RWPE2 (cell line): ENCODE data around the gene VEGFA.

ENCODE experiments used
- ATAC-seq: fragments of 200-7000 bp; cut with Tn5 transposase; 3 replicates; pipeline ENCODE4 v1.9.1; 2021; ENCODE audit warnings: low read depth
- DNase-seq: peaks from one replicate; pipeline ENCODE4 v3.0.0-alpha.2; 2020; ENCODE audit warnings: low spot score
- H3K27ac ChIP-seq: fragments of 450-650 bp; 2 replicates; pipeline ENCODE4 v1.5.1; 2017; ENCODE audit warnings: mild to moderate bottlenecking; ENCODE audit not compliant: poor library complexity, severe bottlenecking
- H3K27me3 ChIP-seq: fragments of 250-450 bp; sonication (Bioruptor Pico); 2 replicates; pipeline ENCODE4 v1.5.1; 2021; ENCODE audit warnings: mild to moderate bottlenecking, moderate library complexity; ENCODE audit not compliant: insufficient read depth, poor library complexity, severe bottlenecking
- H3K36me3 ChIP-seq: fragments of 250-450 bp; sonication (Bioruptor Pico); 2 replicates; pipeline ENCODE4 v1.5.1; 2020; ENCODE audit warnings: low read depth, mild to moderate bottlenecking, moderate library complexity
- H3K4me1 ChIP-seq: fragments of 250-450 bp; sonication (Bioruptor Pico); 2 replicates; pipeline ENCODE4 v1.5.1; 2021; ENCODE audit warnings: mild to moderate bottlenecking, moderate library complexity; ENCODE audit not compliant: insufficient read depth, poor library complexity, severe bottlenecking
- H3K4me3 ChIP-seq: fragments of 250-450 bp; sonication (Bioruptor Pico); 2 replicates; pipeline ENCODE4 v1.5.1; 2021; ENCODE audit warnings: mild to moderate bottlenecking, moderate library complexity; ENCODE audit not compliant: severe bottlenecking
- H3K9me3 ChIP-seq: fragments of 250-450 bp; sonication (Bioruptor Pico); 2 replicates; pipeline ENCODE4 v1.5.1; 2021; ENCODE audit warnings: mild to moderate bottlenecking, moderate library complexity; ENCODE audit not compliant: severe bottlenecking
- TF ChIP-seq, protein P1 (sequence below): fragments of 450-650 bp; IDR thresholded peaks from one replicate; pipeline ENCODE4 v1.5.1; 2017; ENCODE audit warnings: mild to moderate bottlenecking, moderate library complexity; ENCODE audit not compliant: poor library complexity, severe bottlenecking

VEGFA gene

DNA sequence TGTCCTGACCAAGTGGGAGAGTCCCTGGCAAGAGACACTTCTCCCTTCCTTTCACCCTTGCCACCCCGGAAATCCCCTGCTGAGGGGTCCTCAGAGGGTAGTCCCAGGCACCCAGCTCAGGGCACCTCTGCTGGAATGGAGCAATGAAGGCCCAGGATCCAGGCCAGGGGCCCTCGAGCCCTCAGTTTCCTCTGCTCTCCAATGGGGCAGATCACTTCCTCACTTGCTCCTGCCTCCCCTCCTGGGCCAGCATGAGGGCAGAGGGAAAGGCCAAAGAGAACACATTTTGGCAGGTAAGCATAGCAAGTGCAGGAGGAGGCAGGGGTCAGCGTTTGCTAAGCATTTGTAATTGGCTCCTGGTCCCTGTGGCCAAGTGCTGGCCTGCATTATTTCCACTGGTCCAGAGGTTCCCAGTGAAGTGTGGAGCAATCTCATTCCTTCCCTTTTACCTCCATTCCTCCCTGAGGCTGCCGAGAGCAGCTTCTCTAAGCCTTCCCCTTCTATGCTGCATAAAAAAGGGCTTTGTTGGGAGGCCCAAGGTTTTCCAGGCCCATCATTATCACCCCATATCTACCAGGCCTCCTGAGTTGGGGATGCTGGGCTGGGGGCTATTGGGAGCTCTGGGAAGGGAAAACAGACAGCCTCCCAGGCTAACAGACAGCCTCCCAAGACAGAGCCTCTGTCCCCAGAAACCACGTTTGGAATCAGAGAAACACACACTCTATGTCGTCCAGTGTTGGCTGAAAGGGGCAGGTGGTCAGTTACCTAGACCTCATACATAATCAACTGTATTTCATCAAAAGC, 28.8 kb upstream of the VEGFA start:
- H3K27me3 ChIP-seq, result no peaks in the 10 kb centered on the region
- ATAC-seq (no peak), DNase-seq (peak; percentile 38)
- no peaks in the 10 kb centered on the region for H3K36me3 ChIP-seq
- TF ChIP-seq, protein P1, sequence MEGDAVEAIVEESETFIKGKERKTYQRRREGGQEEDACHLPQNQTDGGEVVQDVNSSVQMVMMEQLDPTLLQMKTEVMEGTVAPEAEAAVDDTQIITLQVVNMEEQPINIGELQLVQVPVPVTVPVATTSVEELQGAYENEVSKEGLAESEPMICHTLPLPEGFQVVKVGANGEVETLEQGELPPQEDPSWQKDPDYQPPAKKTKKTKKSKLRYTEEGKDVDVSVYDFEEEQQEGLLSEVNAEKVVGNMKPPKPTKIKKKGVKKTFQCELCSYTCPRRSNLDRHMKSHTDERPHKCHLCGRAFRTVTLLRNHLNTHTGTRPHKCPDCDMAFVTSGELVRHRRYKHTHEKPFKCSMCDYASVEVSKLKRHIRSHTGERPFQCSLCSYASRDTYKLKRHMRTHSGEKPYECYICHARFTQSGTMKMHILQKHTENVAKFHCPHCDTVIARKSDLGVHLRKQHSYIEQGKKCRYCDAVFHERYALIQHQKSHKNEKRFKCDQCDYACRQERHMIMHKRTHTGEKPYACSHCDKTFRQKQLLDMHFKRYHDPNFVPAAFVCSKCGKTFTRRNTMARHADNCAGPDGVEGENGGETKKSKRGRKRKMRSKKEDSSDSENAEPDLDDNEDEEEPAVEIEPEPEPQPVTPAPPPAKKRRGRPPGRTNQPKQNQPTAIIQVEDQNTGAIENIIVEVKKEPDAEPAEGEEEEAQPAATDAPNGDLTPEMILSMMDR, result no peak
- H3K4me3 ChIP-seq, result no peak overlapping the region
- H3K27ac ChIP-seq, result no peak overlapping the region
- H3K4me1 ChIP-seq, result peaks cover 22% of the 10 kb centered on the region
- H3K9me3 ChIP-seq, result no peaks in the 10 kb centered on the region

DNA sequence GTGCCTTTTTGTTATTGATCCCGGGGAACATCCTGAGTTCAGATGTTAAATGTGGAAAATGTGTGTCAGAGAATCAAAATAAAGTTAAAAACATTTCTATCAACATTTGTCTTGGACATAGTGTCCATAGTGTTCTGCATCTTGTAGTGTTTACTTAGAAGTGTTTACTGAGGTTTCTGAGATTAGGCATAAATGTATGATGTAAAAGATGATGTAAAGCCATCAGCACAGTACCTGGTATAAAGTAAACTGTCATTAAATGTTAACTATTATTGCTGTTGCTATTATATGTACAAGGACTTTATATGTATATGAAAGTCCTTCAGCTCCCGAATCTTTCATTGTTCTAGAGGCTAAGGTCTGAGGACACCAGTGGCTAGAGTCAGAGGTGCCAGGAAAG, 28.2 kb upstream of the VEGFA start:
- no peaks in the 10 kb centered on the region for H3K9me3 ChIP-seq

DNA sequence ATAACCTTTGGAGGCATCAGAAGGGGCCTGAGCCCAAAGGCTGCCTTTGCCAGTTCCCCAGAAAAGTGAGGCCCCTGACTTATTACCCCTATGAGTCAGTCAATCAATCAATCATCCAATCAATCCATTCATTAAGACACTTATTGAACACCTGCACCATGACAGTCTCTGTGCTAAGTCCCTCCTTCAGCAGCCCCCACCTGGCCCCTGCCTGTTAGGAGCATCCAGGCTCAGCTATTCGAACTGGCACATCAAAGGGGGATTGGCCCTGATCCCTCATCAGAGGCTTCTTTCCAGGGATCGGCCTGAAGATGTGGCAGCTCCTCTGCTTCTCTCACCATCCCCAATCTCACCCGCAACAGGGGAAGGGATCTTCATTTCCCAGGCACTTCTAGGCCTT, 27.7 kb upstream of the VEGFA start:
- Histone ChIP-seq H3K9me3 (no peaks in the 10 kb centered on the region), H3K4me1 (peaks cover 12% of the 10 kb centered on the region), H3K27ac (no peak overlapping the region), H3K4me3 (no peak overlapping the region), H3K27me3 (no peaks in the 10 kb centered on the region), H3K36me3 (no peaks in the 10 kb centered on the region)
- DNase-seq, result peak; percentile 9
- no peak for ATAC-seq
- TF ChIP-seq, protein P1, result no peak

More for the DNA sequence above, 28.2 kb upstream of the VEGFA start:
- H3K27ac ChIP-seq, result no peak overlapping the region
- H3K4me1 ChIP-seq, result peaks cover 16% of the 10 kb centered on the region
- no peak overlapping the region for H3K4me3 ChIP-seq
- DNase-seq (no peak), ATAC-seq (no peak)
- TF ChIP-seq, protein P1, result no peak
- no peaks in the 10 kb centered on the region for H3K27me3 ChIP-seq
- no peaks in the 10 kb centered on the region for H3K36me3 ChIP-seq

DNA sequence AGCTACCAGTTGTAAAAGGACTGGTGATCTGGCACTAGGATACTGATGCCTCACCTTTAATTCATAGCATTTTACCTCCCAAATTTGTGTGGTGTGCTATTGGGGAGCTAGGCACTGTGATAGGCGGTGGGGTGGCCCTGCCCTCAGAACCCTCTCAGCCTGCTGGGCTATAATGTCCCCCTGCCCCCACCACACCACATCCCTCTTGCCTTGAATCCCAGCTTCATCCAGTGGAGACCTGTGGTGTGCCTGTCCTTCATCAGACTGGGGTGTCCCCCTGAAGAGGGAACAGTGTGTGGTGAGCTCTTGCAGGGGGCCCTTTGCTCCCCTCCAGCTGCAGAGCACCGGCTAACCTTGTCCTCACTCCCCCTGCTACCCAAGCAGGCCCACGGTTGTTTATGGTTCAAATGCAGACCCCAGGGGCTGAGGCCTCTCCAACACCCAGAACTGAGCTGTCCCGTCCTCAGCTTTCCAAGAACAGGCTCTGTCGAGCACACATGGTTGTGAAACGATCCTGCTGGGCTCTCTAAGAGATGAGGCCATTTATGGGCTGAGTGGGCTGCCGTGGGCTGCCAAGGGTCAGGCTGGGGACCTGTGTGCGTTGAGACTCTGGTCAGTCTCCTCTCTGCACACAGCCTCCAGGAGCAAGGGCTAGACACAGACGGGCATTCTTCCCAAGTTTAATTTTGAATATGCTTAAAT, 26.9 kb upstream of the VEGFA start:
- peak; percentile 13 for DNase-seq
- Histone ChIP-seq H3K36me3 (no peaks in the 10 kb centered on the region), H3K4me1 (peaks cover 8% of the 10 kb centered on the region), H3K9me3 (no peaks in the 10 kb centered on the region), H3K27me3 (no peaks in the 10 kb centered on the region), H3K4me3 (no peak overlapping the region), H3K27ac (no peak overlapping the region)
- TF ChIP-seq, protein P1, result no peak
- ATAC-seq, result no peak
